22Rv1 (cell line): ENCODE measurements around the gene CALML5.

Experiments
- H3K27ac ChIP-seq: fragments of 450-650 bp; 2 replicates; pipeline ENCODE4 v1.5.1; 2017
- ZFX ChIP-seq: fragments of 450-650 bp; IDR thresholded peaks from 2 replicates; pipeline ENCODE4 v1.6.1; 2017; ENCODE audit warnings: antibody characterized with exemption, borderline replicate concordance
- TF ChIP-seq, protein P1 (sequence below): fragments of 450-650 bp; IDR thresholded peaks from 2 replicates; pipeline ENCODE4 v1.5.1; 2017; ENCODE audit warnings: mild to moderate bottlenecking

Gene CALML5

DNA sequence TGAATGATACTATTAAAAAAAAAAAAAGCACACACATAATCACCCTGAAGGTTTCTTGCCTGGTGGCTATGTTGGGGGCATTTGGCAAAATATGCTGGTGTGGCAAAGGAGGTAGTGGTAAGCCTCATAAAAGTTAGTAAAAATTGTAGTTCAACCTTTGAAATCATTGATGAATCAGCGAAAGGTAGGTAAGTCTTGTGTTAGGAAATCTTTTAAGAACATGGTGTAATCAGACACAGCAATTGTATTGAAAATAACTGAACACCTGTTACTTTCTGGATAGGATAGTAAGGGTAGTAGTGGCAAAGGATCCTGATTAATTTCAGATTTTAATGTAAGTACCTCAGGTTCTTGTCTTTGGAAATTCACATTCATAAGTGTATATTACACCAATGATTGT, 40.9 kb downstream of the CALML5 start:
- peak overlapping the region; percentile 85 for H3K27ac ChIP-seq
- TF ChIP-seq, protein P1, sequence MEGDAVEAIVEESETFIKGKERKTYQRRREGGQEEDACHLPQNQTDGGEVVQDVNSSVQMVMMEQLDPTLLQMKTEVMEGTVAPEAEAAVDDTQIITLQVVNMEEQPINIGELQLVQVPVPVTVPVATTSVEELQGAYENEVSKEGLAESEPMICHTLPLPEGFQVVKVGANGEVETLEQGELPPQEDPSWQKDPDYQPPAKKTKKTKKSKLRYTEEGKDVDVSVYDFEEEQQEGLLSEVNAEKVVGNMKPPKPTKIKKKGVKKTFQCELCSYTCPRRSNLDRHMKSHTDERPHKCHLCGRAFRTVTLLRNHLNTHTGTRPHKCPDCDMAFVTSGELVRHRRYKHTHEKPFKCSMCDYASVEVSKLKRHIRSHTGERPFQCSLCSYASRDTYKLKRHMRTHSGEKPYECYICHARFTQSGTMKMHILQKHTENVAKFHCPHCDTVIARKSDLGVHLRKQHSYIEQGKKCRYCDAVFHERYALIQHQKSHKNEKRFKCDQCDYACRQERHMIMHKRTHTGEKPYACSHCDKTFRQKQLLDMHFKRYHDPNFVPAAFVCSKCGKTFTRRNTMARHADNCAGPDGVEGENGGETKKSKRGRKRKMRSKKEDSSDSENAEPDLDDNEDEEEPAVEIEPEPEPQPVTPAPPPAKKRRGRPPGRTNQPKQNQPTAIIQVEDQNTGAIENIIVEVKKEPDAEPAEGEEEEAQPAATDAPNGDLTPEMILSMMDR = no peak
- TF ChIP-seq ZFX = no peak

DNA sequence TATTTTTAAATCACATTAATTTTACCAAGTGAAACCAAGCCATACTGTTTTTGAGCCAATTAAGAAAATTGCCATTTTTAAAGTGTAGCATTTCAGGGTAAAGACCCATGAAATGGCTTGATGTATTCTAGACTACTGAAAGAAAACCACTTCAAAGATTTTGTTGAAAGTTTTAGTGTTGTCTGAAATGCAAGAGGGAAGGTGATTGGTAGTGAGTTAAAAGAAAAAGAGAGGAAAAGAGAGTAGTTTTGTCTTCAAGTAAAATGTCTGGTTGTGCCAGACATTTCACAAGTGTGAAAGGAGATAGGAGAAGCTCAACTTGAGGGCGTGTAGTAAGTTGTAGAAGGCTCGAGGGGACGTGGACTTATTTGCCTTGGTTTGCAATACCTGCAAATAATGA, 41.6 kb downstream of the CALML5 start:
- no peak for TF ChIP-seq ZFX
- TF ChIP-seq, protein P1 = no peak

DNA sequence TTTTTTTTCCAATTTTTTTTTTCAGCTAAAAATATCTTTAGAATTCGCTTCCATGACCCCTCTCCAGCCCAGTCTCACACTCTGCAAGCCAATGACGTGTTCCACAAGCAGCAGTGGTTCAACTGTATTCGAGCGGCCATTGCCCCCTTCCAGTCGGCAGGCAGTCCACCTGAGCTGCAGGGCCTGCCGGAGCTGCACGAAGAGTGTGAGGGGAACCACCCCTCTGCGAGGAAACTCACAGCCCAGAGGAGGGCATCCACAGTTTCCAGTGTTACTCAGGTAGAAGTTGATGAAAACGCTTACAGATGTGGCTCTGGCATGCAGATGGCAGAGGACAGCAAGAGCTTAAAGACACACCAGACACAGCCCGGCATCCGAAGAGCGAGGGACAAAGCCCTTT, 42.8 kb downstream of the CALML5 start:
- TF ChIP-seq ZFX = no peak
- TF ChIP-seq, protein P1 = no peak
- peak overlapping the region; percentile 85 for H3K27ac ChIP-seq

More for the DNA sequence above, 41.6 kb downstream of the CALML5 start:
- H3K27ac ChIP-seq = peak overlapping the region; percentile 85

DNA sequence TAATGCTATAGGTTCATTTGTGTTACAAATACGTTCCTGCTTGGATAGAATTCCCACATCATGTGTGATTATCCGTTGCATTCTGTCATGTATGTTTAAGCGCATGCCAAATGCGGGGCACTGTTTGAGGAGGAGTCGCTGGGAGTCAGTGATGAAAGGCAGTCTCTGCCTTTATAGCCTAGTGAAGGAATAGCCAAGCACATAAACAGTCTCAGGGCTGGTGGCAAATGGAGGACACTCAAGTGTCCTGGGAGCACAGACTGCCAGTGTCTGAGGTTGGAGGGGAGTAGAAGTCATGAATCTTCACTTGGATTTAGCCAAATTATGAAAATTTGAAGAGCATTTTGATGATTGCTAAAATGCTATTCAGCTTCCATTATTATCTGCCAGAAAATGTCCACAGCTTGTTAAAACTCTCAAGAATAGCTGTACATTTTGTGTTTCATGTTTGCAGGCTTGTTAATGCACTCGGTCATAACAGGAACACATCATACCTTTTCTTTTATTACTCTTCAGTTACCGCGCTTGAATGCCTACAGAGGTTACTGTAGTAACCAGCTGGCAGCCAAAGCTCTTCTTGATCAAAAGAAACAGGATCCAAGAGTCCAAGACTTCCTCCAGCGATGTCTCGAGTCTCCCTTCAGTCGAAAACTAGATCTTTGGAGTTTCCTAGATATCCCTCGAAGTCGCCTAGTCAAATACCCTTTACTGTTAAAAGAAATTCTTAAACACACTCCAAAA, 45.5 kb downstream of the CALML5 start:
- no peak for TF ChIP-seq ZFX
- TF ChIP-seq, protein P1 = no peak

DNA sequence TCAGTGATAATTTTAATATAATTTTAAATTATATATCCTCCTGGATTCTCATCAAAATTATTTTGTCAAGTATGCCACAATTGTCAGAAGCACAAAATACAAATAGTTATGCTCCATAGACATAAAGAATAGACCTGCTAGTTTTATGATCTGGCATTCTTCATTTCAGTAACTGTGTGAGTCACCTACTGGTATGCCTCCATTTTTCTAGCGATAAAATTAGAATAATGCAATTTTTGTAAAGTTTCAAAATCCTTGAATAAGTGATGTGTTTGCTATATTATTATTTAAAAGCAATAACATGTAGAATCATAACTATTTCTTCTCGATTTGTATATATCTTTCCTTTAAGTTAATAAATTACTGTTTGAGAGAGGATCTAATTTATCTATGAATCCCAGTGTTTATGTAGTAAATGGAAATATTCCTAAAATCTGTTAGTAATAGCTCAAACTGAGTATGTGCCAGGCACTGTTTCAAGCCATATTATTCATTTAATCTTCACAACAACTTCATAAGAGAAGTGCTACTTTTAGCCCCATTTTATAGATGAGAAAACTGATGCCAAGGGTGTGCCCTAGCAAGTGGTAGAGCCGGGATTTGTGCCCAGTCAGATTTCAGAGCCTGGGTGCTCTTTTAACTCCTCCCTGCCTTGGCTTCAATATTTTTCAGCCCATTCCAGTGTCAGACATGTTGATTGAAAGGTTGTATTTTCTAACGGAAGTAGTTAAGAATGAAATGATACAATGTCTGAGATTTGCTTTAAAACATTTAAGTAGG, 48.6 kb downstream of the CALML5 start:
- H3K27ac ChIP-seq = peak overlapping the region; percentile 85
- TF ChIP-seq, protein P1 = no peak
- TF ChIP-seq ZFX = no peak

More for the DNA sequence above, 45.5 kb downstream of the CALML5 start:
- H3K27ac ChIP-seq = peak overlapping the region; percentile 85

DNA sequence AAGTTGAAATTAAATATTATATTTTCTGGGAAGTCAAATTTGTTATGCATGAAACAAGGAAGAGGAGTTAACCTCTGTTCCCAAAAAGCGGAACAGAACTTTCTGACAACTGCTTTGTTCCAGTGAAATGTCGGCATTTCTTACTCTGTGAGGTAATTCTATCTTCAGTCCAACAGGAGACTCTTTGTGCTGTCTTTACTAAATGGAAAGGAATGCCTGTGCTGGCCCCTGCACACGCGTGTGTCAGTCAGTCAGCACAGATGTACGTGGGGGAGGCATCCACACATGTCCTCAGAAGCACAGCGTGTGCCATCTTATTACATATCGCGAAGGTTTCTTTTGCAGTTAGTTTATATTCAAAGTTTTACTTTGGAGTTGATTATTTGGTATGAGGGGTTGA, 49.5 kb downstream of the CALML5 start:
- no peak for TF ChIP-seq ZFX
- TF ChIP-seq, protein P1 = no peak
- H3K27ac ChIP-seq = peak overlapping the region; percentile 85

DNA sequence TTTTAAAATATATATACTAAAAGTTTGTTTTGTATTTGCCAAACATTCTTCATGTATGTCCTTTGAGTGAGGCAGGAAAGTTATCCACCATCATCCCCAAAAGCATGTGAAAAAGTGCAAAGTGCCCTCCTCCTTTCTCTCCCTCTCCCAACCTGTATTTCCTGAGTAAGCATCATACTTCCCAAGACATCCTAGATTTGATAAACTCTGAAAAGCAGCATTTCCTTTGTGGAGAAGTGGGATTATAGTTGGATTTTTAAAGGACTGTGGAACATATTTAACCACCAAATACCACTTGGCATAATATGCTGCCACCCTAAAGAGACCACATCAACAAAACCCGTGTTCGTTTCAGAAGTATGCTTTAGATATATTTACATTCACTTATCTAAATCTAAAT, 50.1 kb downstream of the CALML5 start:
- TF ChIP-seq, protein P1 = no peak
- TF ChIP-seq ZFX = no peak
- H3K27ac ChIP-seq = peak overlapping the region; percentile 85
